ENCODE results near the gene PRRC2B. TPM values are rescaled to one million over a fixed set of nuclear protein-coding genes. Genes with fewer than 3 reads are reported as not detected.

The PRRC2B gene
- total RNA-seq, 1 experiment from 2014 or later, result 106 TPM

DNA sequence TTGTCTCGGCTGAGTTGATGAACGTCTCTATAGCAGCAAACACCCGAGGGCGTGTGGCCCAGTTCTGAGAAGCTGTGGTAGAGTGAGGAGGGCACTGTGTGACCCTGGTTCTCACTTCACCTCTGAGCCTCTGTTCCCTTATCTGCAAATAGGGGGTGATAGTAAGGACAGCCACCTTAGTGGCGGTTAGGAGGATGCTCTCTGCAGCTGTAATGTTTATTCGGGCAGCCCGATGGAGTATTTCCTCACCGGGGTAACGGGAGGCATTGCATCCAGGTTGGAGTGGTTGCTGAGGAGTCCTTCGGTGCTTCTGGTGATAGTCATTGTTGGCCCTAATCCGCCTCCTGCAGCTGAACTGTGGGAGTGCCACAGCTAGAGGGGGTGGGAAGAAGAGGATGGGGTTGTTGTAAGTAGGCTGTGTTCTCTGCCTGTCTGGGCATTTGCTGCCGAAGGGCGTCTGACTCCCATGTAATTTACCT is 13.9 kb downstream of the PRRC2B start:
- DNase-seq (ENCODE audit: low spot score), result no peak

DNA sequence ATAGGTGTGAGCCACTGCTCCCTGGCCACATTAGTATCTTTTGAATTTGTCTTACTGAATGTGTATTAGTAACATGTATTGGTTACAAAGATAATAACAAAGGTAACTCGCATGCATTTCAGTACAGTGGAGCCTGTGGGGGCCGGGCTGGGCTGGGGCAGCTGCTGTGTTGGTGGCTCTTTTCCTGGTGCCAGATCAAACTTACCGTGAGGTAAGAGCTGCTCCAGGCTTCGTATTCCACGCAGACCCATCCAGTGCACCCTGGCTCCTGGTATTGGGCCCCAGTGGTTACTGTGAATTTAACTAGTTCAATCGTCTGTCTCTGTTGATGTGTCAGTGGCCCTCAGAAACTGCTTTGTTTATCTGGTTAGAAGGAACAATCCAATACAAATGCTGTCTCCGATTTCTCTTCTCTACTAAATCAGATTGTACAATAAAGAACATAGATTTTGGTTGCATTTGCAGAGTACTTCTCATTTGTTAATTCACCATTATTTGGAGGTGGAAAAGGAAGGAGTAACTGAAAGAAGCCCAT is 15.6 kb downstream of the PRRC2B start:
- DNase-seq (ENCODE audit: low spot score), result no peak

GRCh38 chr9:131410044-131410491 is 16.2 kb downstream of the PRRC2B start:
- DNase-seq (ENCODE audit: low spot score), result no peak

GRCh38 chr9:131411719-131412681 is 18.1 kb downstream of the PRRC2B start:
- DNase-seq (ENCODE audit: low spot score), result no peak

- DNase-seq (ENCODE audit: low spot score), result no peak
These were observed 22.6 kb downstream of the PRRC2B start for GRCh38 chr9:131416509-131416908.

DNA sequence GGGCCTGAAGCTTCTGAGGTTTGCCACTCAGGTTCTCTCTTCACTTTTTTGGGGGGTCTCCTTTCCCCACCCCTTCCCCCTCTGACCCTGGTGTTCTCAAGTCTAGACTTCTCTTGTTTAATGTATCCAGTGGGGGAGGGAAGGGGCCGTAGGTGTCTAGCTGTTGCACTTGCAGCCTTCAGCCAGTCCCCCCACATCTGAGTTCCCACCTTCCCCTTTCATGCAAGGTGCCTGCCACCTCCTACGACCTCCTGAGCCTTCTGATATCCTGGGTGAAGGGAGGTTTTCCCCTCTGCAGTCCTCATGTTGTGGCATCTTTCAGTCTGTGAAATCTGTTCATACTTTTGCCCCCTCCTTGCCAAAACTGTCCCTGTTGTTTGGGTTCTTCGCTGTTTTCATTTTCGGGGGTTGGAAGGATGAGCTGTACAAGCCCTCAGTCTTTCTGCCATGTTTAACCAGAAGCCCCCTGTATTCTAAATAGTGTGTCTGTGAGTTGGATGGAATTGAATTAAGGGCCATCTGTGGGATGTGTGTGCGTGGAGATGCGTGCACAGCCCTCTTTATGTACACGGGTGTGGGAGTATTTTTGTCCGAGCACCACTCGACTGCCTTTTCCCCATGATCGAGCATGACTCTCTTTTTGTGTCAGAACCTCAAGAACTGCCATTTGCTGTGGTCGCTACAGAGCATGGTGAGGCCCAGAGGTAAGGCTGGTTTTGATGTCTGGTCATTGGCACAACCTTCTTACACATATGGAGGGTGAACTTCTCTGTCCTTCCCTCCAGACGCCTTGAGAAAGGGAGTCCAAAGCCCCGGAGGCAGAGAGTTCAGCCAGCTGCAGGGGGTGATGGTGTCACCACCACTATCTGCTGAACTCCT is 23.6 kb downstream of the PRRC2B start:
- DNase-seq (ENCODE audit: low spot score), result no peak

- DNase-seq (ENCODE audit: low spot score), result peak; percentile 55
These were observed 24.5 kb downstream of the PRRC2B start for GRCh38 chr9:131418143-131419025.

- no peak for DNase-seq (ENCODE audit: low spot score)
These were observed 25.2 kb downstream of the PRRC2B start for GRCh38 chr9:131419026-131419614.

DNA sequence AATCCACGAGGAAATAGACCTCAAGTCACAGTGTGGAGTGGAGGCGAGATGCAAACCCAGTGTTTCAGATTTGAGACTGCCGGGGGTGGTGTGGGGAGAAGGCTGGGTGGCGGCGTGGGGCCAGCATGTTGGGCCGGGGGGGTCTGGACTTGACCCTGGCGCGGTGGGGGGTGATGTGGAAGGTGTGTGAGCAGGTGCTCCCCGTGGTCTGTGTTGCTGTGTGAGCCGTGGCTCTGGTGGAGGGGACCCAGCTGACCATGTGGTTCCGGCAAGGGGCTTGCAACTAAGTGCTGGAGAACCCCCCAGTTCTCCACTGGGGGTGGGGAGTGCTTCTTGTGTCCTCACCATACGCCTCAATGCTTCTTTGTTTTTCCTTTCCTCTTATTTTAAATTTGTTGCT is 25.8 kb downstream of the PRRC2B start:
- no peak for DNase-seq (ENCODE audit: low spot score)

- DNase-seq (ENCODE audit: low spot score), result no peak
These were observed 27.2 kb downstream of the PRRC2B start for GRCh38 chr9:131420980-131421624.

- DNase-seq (ENCODE audit: low spot score), result no peak
These were observed 27.8 kb downstream of the PRRC2B start for GRCh38 chr9:131421691-131422090.

- DNase-seq (ENCODE audit: low spot score), result peak; percentile 82
These were observed 28.4 kb downstream of the PRRC2B start for GRCh38 chr9:131422241-131422792.

DNA sequence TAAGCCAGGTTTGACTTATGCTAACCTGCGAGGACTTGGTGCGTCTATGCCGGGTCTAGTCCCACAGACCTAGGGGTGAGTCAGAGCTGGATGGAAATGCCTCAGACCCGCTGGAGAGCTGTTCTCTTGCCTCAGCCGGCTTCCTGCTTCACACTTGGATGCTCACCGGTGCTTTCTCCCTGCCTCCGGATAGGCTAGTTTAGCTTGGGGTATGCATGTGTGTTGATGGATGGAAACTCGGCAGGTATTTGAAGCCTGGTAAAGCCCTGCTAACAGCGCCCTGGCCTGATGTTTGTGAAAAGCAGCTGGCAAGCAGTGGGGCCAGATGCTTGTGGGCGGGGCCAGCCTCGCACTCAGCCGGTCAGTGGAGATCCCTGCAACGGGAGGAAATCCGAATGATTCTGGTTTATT is 29.3 kb downstream of the PRRC2B start:
- peak; percentile 60 for DNase-seq (ENCODE audit: low spot score)

DNA sequence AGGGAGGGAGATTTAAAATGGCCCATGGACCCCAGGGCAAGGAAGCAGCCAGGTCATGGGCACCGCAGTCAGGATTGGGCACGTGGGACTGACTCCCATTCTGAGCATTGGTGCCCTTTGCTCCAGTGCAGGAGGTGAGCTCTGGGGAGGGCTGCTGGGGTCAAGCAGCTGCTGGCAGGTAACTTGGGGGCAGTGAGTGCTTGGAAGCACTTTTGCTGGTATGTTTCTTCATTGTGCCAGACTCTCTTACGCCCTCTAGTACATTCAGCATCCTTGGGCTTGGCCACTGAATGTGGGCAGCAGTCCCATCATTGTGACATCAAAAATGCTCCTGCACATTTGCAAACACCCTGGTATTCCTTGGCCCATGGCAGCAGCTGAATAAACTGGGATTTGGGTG is 32.7 kb downstream of the PRRC2B start:
- DNase-seq (ENCODE audit: low spot score), result no peak

DNA sequence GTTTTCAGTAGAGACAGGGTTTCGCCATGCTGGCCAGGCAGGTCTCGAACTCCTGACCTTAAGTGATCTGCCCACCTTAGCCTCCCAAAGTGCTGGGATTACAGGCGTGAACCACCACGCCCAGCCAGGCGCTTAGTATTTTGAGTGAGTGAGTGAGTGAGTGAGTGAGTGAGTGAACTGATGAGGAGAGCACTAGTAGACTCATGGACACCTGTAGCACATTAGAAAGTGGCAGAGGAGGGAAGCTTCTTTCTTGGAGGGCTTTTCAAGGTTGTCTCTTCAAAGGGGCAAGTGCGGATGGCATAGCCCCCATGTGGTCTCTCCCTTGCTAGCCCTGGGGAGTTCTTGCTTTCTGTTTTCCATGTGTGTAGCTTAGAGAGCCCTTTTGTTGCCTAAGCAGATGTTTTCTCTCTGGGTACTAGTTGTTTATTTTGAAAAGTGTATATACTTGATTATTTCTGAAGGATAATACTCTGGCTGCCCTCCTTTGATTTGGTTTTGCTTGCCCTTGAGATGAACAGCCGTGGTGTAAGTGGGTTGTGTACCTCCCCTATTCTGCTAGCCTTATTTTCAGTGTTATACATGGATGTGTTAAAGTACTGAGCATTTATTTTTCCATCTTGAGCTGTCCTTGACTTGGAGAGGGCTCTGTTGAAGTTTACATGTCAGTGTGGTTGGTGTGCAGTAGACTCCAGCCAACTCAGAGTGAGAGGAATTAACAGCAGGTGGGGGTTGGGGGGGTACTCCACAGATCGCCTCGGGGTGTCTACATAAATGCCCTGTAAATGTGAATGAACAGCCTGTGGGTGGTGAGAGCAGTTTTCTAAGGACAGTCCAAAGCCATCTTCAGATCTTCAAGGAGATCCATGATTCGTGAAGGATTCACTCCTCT is 35.5 kb downstream of the PRRC2B start:
- DNase-seq (ENCODE audit: low spot score), result no peak

DNA sequence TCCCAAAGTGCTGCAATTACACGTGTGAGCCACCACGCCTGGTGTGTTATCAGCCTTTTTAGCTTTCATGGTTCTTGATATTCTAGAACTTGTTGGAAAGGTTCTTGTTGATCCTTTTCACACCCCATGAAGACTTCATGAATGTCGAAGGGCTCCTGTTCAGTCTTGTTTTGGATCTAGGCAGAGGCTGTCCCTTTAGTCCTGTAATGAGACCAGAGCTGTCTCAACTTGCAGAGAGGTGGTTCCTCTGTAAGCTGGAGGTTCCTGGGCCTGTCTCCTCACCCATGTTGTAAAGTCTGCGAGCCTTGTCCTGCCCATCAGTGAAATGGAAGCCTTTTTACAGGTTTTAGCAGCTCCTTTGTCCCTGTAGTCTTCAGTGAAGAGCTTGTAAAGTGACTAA is 38.2 kb downstream of the PRRC2B start:
- DNase-seq (ENCODE audit: low spot score), result no peak

DNA sequence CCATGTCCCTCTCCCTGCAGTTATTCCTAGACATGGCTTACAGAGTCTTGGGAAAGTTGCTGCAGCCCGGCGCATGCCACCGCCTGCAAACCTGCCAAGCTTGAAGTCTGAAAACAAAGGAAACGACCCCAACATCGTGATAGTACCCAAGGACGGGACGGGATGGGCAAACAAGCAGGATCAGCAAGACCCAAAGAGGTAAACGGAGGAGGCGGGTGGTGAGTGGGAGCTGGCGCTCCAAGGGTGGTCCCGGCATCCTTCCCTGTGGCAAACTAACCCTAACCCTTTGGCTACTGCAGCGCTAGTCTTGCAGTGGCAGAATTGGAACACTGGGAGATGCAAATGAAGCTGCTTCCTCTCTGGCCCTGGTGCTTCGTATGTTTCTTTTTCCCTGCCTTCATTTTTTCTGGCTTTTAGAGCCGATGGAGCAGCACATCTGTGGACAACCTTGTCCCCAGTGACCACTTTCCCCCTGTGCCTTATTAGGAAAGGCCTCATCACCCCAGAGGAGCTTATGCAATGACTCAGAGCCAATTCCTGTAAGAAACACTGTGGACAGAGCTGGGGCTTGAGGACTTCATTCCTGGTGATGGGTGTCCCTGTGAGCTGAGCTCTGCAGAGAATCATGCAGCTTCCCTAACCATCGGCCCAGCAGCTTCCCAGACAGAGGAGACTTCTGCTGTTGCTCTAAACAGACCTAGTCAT is 38.9 kb downstream of the PRRC2B start:
- DNase-seq (ENCODE audit: low spot score), result no peak

DNA sequence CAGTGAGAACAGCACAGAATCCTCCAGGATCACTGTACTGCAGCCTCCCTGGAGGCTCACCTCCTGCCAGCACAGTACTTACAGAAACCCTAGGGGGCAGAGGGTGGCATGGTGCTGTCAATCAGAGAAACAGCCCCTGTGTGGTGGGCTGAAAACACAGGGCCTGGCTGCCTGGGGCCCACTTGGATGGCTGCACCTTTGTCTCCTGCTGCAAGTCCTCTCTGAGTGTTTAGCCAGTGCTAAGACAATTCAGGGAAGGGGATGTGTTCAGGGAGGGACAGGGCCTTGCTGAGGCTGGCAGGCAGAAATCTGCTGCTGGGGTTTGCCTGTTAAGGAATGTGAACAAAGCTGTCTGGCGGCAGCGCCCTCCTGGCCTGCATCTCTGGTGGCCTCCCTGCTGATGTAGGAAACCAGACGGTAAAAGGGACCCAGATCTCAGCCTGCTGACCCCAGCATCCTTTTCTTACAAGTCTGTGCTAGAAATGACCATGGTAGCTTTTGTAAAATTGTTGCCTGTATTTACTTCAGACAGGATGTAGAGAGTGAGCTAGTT is 39.5 kb downstream of the PRRC2B start:
- DNase-seq (ENCODE audit: low spot score), result no peak
